Stimulated activated CD4-positive, alpha-beta T cell treated with anti-CD3 and anti-CD28 coated beads, Interleukin-12 subunit alpha, Interleukin-12 subunit beta, amount 100 ng/mL, for 4 hours (primary cell): ENCODE measurements around the gene ZBTB21.
A peak's percentile ranks its signal among the peaks of the same experiment; 100 is the strongest.
"Not testable (repeated sequence)": the region's sequence is repeated elsewhere in the genome, so short reads cannot be mapped to it uniquely, and the experiment has no call there.

Experiments used
- DNase-seq: peaks from one replicate; pipeline ENCODE4 v3.0.0-alpha.2; 2020

Gene ZBTB21

DNA sequence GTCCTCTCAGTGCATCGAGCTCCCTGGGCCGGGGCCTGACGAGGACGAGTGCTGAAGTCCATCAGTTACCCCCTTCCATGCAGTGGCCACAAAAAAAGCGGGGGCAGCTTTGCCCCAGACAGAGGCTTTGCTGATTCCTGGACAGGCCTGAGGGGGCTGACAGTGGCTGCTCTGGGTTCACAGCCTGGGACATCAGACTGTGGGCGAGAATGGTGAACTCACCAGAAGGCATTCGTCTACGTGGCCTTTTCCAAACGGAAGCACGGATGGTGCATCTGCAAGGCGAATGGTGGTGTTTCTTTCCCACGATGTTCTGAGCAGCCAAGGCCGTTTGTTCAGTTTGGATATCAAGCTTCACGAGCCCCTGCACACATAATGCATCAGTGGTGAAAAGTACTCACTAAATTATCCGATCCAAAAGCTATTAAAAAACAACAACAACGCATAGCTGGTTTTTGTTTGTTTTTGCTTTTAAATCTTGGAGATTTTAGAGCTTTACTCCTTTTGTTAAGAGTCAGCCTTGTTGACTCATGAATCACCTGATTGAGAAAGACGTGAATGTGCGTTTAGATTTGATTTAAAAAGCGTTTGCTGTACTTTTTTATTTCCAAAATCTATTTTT is 6.3 kb upstream of the ZBTB21 start:
- DNase-seq, result no peak

DNA sequence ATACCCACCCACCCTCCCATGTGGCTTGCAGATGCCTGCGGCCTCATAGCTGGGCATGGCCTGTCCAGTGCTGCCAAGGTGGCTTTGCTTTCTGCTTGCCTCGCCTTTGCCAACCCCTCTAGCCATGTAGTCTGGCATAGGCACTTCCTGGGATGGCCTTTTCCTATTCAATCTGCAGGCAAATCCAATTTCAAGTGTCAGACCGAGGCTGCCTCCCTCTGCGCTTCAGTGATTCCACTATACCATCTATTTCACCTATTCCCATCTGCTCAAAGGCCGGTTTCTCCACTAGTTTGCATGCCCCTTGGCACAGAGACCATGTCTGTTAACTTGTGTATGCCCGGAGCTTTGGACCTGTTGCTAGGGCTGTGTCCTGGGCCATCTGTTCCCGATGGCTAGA is 3.8 kb upstream of the ZBTB21 start:
- no peak for DNase-seq

DNA sequence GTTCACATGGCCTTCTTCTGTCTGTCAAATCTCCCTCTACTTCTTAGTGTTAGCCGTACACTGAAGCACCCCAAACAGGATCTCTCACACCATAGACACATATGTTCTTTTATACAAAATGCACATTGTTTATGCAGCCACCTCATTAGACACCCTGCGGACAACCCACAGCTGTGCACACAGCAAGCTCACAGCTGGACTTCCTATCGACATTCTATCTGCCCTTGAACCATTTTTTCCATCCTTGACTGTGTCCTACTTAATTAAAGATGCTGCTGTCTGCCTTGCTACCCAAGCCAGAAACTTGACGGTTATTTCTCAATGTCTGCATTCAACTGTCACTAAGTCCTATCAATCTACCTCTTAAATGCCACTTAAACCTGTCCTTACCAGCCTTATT is 3.2 kb upstream of the ZBTB21 start:
- DNase-seq, result no peak

DNA sequence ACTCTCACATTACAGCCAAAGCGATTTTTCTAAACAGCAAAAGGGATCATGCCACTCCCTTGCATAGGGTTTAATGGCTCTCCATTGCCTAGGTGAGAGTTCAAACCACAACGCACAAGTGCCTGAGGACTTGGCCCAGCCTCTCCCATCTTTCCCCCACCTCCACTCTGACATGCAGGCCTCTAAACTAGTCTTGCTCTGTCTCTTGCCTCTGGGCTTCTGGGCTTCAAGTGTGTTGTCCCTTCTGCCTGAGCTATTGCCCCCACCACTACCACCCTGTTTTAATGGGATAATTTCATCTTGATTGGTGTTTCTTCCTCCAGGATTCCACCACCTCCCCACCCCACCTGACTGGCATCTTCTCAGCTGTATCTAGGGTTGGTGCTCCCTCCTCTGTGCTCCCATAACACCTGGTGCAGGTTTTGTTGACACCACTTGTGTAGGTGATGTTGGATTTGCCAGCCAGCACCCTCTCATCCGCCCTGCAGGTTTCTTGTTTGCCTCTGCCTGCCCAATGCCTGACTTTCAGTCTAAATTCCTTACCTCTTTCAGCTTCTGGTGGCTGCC is 2.7 kb upstream of the ZBTB21 start:
- DNase-seq, result no peak

DNA sequence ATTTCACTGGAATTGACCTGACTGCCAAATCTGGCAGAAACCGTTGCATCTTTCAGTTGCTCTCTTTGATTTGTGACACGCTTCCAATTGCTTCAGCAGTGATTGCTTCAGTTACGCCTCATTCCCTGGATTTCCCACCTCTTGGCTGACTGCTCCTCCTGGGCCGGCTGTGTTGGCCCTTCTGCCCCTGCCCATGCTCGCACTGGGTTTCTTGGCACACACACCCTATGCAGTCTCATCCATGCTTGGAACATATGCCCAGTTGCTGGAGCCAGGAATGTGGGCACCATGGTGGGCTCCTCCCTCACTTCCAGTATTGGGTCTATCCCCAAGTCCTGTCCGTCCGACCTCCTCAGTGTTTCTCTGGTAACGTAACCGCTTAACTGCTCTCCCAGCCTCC is 2.2 kb upstream of the ZBTB21 start:
- DNase-seq, result no peak

DNA sequence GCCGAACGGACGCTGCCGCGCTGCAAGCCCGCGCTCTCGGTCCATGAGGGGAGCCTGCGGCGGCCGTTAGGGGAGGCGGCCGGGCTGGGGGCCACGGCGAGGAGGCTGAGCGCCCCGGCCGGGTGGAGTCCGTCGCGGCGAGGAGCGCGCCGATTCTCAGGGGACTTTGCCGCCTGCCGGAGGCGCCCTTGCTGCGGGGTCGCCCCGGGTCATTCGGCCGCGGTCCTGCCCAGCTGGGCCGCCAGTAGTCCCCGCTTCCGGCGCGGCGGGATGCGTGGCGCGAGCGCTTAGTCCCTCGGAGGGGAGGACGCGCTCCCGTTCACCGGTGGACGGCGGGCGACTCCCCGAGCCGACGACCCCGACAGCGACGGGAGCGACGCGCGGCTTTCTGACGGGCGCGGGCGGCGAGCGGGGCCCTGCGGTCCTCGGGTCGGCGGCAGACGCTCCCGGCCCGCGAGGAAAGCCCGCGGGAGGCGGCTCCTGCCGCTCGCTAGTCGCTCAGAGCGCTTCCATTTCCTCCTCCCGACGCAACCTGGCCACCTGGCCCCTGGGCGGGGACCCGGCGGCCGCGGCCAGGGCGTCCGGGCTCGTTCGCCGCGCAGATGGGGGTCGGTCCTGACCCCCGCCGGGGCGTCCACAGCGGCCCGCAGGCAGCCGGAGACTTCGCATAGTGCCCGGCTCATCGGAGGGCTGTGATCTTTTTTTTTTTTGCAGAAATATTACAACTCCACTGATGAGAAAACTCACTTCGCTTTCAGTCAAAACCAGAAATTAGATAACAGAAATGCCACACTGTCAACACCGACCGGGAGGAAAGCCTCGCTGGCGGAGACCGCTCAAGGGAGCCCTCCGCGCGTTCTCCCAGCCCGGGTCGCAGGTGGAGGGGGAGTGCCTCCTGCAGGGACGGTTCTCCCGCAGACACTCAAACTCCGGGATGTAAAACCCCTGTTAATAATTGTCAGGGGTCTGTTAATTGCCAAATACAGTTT is 641 bp upstream of the ZBTB21 start:
- peak; percentile 25 for DNase-seq

DNA sequence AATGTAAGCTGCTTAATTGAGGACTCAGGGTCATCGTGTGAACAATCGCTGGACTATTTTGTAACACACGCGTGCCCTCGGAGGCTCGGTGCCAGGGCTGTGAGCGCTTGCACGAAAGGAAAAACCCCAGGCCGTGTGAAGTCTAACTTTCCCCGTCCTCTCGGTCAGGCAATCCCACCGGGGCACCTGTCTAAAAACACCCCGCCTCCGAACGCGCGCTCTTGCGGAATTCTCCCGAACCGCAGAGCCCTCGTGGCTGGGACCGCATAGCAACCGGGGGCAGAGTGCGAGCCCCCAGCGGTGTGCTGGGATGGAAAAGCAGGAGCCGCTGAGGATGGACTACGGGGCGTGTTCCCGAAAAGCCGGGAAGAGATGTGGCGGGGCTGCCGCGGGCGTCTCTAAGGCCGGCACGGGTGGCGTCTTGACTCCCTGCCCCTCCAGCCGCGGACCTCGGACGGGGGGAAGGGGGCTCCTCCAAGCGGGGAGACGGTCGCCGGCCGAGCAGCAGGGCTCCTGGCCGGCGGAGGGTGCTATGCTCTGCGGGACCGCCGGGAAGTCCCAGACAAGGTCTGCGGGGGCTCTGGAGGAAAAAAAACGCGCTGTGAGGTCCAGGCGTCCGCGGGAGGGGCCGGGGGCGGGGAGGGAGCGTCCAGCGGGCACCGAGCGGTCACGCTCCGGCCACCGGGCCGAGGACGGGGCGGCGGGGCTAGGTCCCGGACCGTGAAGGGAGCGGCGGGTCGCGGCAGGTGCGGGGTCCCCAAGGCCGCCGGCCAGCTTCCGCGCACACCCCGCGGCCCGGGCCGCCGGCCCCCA is 936 bp downstream of the ZBTB21 start:
- DNase-seq, result peak; percentile 64

DNA sequence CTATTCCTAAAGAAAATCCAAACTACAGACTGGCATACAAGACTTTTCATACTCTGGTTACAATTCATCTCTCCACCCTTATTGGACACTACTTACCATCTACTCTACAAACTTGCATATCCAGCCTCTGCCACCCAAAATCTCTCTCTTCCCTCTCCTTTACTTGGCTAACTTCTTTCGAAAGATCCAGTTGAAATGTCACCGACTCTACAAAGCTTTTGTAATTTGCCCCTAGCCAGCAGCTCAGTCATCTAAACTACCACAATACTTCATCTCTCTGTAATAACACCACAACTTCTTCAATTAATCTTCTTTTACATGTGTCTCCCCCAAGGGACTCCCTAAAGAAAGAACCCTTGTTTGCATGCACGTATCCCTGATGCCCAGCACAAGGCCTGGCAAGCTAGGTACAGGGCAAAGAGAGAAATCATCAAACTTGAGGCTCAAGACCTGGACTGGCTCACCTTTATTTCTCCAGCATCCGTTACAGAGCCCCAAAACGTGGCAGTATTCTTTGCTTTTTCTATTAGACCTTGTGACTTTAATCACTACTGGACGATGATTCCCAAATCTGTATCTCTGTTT is 2.7 kb downstream of the ZBTB21 start:
- no peak for DNase-seq

DNA sequence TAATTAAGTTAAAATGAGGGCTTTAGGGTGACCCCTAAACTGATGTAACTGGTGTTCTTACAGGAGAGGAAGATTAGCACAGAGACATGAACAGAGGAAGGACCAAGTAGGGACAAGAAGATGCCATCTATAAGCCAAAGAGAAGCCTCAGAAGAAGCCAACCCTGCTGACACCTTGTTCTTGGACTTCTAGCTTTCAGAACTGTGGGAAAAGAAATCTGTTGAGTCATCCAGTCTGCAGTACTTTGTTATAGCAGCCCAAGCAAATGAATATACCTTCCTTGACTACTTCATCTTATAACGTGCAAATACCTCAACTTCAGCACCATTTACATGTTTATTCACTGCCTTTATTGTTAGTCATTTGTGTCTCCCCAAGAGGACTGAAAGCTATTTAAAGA is 3.4 kb downstream of the ZBTB21 start:
- DNase-seq, result no peak

DNA sequence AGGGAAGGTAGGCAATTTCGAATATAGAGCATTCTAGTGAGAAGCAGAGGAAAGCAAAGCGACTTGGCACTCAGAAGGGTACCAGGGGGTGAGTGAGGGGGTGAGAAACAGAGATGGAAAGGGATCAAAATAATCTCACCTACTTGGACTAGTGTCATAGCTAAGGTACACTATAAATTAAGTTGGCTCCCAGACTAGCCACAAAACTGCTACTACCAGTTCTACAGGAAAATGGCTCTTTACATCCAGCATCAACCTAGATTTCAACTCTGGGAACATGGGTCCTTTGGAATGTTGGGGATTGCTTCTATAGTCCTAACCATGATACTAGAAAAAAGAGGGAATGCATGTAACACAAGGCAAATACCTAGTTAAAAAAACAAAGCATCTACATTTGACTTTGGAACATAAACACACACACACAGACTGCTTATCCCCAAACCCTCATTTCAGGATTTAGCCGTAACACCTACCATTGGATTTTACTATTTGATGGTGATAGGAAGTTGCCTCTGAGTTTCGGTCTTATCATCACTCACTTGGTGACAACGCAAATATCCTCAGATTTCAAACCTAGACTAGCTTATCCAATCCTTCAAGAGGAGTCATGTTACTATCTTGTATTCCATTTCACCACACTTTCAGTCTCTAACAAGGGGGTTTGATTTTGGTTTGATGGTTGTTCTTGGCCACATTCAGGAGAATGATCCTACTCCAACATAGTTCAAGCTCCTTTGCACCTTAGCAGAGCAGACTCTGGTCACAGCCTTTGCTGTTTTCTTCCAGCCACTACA is 5.6 kb downstream of the ZBTB21 start:
- DNase-seq, result no peak

DNA sequence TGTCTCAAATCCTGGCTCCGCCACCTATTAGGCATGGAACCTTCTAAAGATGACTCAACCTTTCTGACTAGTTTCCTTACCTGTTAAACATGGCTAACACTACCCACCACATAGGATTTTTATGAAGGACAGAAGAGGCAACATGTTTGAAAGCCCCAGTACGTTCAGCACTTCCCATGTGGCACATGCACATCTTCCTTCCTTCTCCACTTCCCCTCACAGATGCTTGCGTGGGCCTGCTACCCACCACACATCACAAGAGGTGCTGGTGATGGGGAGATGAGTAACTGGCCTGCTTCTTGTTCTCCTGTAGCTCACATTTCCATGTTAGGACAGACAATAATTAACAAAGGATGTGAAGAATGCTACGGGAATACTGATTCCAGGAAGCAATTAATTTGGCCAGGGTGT is 7.1 kb downstream of the ZBTB21 start:
- peak; percentile 23 for DNase-seq

DNA sequence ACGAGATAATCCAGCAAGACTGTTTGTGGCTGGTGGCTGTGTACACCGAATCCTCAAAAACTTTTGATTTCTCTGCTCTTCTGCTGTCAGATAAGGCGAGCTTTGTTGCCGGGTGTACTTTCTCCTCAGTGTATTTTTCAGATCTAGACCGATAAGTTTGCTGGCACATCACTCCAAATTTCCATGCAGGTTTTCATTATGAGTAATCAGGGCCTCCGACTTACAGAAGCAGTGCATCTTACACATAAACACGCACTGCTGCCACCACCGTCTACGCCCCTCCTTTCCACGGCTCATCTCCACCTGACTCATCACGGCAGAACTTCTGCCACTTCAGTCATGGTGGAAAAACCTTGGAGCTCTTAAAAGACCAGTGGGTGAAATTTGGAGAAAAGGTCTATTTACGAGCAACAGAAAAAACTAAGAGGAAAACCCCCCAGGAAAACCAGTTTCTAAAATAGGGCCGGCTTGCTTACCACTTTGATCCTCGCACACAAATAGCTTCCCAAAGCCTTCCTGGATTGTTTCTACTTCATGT is 7.7 kb downstream of the ZBTB21 start:
- peak; percentile 67 for DNase-seq

DNA sequence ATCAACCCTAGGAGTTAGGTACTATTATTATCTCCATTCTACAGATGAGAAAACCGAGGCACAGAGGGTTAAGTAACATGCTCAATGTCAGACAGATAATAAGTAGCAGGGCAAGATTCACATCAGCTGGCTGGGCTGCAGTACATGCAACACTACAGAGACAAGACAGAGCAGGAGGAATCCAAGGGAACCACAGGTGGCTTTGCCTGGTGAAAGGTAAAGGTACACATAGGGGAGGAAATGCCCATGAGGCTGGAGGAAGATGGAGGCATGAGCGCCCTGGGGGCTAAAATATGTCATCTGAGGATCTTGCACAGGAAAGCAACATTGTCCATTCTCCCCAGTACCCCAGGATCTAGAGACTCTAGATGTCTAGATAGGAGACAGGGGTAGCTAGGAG is 8.4 kb downstream of the ZBTB21 start:
- DNase-seq, result no peak

DNA sequence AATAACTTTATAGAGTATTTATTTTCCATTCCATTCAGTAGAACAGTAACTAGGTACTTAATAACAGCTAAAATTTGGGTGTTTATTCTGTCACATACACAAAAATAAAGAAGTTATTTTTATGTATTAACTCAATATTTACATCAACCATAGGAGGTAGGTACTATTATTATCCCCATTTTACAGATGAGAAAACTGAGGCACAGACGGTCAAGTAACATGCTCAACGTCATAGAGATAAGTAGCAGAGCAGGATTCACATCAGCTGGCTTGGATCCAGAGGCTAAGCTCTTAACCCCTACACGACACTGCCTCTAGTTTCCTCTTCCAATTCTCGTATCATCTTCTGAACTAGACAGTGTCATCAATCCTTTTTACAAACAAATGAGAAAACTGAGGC is 9.3 kb downstream of the ZBTB21 start:
- no peak for DNase-seq

DNA sequence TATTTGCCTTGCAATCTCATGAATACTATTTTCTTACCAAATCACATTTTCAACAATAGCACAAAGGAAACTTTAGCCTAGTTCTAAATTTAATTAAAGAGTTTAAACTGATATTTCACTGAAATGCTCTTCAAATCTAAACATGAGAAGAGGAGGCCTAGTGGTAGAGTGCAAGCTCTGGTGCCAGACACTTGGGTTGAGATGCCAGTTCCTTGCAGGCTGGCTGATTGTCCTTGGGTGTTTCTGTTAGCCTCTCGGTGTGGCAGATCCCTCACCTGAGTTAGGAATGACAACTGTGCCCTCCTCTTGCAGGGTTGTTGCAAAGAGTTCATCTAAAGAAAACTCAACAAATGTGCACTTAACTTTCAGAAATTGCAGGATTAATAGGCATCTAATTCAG is 12.5 kb downstream of the ZBTB21 start:
- DNase-seq, result no peak

DNA sequence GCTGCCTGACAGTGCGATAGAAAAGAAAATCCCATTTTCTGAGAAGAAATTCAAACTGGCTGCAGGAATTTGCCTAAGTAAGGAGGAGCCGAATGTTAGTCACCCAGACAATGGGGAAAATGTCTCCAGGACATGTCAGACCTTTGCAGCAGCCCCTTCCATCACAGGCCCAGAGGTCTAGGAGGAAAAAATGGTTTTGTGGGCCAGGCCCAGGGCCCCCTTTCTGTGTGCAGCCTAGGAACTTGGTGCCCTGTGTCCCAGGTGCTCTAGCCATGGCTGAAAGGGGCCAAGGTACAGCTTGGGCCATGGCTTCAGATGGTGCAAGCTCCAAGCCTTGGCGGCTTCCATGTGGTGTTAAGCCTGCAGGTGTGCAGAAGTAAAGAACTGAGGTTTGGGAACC is 14.6 kb downstream of the ZBTB21 start:
- no peak for DNase-seq

DNA sequence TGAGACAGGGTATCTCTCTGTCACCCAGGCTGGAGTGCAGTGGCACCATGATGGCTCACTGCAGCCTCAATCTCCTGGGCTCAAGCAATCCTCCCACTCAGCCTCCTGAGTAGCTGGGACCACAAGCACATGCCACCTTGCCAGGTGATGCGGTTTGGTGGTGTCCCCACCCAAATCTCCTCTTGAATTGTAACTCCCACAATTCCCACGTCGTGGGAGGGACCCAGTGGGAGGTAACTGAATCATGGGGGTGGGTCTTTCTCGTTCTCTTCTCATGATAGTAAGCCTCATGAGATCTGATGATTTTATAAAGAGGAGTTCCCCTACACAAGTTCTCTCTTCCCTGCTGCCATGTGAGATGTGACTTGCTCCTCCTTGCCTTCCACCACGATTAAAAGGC is 15.5 kb downstream of the ZBTB21 start:
- DNase-seq, result not testable (repeated sequence)

DNA sequence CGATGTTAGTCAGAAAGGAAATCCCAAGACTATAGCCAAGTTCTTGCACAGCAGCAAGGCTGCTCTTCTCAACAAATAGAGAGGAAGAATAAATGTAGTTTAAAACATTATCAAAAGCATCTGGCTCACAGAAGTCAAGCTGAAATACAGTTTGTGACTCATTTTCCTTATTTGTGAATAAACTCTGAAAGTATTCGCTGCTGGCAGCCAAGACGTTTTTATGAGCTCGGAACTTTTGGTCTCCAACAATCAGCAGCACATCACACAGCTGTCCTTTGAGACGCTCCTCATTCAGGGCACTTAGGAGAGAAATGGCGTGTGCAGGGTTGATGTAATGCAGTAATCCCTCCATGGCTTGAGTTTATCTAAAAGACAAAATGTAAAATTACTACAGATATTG is 16.4 kb downstream of the ZBTB21 start:
- no peak for DNase-seq

DNA sequence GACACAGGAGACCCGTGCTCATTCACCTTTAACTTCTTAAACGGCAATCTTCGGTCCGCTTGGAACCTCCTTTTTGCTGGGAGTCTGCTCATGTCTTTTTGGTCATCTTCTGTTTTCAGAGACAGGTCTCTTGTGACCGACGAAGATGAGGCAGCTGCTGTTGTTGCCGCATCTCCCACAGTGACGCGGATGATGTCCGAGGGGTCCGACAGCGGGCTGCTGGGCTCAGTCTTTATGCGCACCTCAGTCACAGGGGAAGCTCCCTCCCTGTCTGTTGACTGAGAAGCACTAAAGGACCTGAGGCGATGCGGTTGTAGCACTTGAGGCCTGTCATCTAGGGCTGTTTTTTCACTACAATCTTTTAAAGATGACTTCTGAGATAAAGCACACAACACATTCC is 17.6 kb downstream of the ZBTB21 start:
- no peak for DNase-seq

DNA sequence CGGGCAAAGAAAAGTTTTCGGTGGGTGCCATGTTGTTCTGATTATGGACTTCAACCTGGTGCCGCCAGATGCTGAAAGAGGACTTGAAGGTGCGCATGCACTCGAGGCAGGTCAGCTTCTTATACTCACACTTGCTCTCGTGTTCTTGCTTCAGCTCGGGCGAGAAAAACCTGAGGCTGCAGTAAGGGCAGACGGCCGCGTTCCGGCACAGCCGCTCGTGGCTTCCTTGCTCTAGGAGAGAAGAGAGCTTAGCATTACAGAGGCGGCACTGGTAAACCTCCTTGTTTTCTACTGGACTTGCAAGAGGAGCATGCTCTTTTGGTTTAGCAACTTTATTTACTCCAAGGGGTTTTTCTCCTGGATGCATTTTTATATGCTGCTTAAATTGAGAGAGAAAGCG is 18.5 kb downstream of the ZBTB21 start:
- DNase-seq, result no peak

DNA sequence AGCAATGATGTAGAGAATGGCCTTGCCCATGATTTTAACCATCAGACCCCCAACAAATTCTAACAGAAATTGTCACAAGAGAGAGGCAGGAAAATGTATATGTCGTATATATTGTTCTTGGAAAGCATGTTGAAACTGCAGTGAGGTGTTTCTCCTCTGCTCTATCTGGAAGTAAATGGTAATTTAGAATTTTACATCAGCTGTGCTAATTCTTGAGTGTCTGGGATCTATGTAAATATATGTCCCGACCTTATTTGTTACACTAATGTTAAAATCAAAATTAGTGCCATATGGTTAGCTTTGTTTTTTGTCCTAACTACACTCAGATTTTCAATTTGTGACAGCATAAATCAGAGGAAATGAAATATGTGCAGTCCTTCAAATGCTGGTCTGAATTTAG is 20.5 kb downstream of the ZBTB21 start:
- DNase-seq, result no peak

DNA sequence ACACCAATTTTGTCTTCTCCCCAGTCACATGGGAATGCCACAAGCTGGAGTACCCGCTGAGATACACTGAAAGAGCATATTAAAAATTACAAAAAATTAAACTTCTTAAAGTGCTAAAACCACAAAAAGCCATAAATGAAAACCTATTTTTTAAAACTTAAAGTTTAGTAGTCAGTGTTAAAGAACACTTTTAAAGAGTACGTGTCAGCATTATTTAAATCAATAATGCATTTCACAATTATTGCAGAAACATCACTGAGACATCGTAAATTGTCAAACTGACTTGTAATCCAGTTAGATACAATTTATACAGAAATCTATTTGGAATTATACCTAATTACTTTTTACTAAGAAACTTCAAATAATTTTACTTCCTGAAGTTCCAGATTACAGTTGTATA is 22.9 kb downstream of the ZBTB21 start:
- no peak for DNase-seq
